ENCODE measurements around the gene PIMREG.
A peak's percentile ranks its signal among the peaks of the same experiment; 100 is the strongest.

Gene PIMREG

DNA sequence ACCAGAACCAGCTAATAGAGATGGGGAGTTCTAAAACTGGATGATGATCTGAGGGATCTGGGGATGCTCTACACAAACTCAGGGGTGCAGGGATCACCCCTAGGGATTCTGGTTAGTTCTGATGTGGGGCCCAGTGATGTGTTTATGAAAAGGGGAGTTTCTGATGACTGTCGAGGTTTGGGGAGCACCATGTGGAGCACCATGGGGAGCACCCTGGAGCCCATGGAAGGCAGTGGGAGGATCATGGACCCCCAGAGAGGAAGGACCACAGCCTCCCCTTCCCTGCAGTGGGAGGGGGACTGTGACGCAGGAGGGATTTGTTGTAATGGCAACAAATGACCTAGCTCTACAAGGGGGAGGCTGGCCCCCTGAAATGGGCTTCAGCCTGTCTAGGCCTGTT lies 18.4 kb downstream of the PIMREG start:
- no peak for DNase-seq

DNA sequence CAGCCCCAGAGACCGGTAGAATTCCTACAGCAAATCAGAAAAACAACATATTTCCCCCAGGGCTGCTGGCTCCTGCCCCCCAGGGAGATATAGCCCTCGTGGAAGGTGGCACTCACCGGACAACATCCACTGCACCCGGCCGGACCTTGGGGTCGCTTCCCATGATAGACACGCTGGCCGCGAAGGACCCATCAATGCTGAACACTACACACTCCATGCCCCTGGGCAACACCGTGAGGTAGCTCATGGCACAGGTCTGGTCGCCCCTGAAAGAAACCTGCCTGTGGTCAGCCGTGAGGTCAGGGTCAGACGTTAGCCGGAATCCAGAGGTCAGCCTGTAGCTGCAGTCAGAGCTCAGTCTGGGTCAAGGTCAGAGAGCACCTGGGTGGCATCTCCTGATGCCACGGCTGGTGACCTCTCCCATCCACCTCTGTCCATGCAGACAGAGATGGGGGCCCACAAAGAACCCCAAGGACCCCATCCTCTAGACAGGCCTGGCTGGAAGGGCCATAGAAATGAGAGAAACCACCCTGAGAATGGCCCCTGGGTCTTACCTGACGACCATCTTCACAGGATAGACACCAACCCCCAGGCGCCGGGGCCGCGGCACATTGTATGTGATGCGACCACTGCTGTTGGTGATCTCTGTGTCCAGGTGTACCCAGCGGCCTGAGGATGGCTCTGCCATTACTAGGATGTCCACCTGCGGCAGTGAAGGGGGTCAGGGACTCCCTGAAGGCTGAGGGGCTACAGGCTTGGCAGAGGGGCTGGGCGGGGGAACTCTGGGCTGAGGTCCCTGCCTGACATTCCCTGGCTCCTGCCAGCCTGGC lies 19.6 kb downstream of the PIMREG start:
- no peak for DNase-seq

DNA sequence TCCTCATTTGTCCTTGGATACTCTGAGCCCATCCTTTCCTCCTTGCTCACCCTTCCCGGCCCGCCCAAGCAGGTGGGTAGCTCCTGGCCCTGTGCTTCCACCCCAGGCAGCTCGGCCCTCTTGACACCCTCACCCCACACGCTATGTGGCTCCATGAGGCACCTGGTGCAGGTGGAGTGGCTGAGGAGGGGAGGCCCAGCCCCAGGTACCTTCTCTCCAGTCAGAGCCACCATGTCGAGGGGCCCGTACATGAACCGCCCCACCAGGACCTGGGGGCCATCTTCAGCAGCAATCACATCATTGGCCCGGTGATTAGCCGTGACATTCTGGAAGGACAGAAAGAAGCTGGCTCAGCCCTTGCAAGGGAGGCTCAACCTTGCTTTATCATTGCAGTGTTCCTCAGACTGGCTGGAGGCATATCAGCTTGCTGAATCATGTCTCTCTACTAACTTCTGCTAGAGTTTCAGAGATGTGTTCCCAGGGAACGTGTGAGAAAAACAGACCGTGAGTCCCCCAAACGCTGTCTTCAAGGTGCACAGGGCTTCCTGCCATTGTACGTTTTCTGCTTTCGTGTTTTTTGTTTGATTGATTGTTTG lies 20.3 kb downstream of the PIMREG start:
- no peak for DNase-seq

DNA sequence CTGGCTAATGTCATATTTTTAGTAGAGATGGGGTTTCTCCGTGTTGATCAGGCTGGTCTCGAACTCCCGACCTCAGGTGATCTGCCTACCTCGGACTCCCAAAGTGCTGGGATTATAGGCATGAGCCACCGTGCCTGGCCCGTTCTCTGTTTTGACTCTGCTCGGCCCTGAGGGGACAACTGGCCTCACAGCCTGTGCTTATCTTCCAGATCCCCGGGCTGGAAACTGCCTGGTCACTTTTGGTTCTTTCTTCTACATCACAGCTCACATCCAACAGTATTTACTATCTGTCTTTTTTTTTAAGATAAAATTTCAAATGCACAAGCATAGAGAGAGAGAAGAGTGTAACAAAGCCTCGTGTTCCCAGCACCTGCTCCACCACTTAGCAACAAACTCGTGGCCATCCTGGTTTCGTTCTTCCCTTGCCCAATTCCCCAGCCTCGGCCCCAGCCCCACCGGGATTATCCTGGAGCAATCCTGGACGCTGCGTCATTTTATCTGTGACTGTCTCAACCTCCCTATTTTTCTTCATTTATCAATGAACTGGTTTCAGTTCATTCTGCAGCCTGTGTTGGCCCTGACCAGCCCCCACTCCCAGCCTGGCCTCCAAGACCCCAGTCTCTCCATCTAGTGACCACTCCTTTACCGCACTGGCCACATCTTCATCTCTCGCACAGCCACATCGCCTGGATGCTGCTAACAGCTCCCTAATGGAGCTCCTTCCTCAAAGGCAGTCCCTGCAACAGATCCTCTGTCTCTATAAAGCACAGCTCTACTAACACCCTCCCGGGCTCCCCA lies 21.1 kb downstream of the PIMREG start:
- DNase-seq, result no peak

DNA sequence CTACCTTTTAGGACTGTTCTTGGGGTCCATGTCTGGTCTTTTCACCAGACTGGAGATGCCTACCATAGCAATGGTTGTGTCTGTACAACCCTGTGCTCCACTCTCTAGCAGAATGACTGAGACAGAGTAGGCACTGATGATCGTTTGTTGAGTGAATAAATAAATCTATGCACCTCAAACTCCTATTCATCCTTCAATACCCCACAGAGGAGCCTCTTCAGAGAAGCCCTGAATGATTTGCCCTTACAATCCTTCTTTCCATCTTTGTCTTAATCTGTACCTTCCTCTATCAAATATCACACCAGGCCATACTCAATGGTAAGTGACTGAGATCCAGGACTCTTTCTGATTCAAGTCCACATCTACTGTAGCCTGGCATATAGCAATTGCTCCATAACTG lies 23.3 kb downstream of the PIMREG start:
- no peak for DNase-seq

DNA sequence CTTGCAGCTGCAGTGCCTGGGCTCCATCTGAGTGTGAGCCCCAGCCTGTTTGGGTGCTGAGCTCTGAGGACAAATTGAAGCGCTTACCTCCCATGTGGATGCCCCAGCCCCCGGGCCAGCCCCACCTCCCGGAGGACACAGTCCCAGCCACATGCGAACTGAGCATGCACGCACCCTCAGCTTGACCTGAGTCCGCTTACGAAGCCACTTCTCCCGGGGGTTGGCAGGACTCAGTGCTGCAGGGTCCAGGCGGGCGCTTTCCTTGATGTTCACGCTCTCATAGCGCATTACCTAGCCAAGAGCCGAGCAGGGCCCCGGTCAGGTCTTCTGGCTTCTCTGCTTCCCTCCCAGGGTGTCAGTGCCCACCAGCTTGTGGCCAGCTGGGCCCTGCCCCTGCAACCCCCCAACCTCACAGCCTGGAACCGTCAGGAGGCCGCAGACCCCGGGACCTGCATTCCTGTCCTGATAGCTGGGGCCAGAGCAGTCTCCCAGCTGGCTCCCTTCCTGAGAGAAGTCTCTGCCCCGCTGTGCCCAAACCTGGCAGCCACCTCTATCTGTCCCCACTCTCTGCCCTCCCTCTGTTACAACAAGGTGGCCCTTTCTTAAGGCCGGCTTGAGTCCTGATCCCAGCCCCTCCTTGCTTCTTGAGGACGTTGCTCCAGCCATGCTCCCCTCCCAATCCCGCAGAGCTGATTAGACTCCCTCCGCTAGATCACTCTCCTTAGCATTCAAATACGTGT lies 24.0 kb downstream of the PIMREG start:
- no peak for DNase-seq

DNA sequence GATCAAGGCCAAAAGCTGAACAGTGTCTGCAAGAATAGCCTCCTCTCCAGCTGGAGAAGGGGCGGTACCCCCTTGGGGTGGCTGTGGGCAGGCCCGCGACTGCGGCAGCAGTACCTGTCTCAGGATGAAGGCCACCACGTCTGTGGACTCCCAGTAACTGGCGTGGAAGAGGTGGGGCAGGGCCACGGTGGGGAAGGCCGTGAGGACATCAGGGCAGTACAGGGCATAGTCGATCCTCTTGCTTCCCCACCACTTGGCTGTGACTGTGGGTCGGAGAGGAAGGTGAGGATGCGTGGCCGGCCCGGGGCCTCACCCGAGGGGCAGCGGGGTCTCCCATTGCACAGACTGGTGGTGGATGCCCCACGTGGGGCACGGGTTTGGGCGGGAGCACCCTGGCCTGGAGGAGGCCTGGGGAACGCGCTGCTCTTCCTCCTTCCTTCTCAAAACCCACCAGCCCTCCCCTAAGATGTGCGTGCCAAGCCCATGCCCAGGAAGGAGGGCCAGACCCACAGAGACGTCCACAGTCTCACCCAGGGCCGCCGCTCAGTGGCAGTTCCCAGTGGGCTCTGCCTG lies 26.0 kb downstream of the PIMREG start:
- no peak for DNase-seq

DNA sequence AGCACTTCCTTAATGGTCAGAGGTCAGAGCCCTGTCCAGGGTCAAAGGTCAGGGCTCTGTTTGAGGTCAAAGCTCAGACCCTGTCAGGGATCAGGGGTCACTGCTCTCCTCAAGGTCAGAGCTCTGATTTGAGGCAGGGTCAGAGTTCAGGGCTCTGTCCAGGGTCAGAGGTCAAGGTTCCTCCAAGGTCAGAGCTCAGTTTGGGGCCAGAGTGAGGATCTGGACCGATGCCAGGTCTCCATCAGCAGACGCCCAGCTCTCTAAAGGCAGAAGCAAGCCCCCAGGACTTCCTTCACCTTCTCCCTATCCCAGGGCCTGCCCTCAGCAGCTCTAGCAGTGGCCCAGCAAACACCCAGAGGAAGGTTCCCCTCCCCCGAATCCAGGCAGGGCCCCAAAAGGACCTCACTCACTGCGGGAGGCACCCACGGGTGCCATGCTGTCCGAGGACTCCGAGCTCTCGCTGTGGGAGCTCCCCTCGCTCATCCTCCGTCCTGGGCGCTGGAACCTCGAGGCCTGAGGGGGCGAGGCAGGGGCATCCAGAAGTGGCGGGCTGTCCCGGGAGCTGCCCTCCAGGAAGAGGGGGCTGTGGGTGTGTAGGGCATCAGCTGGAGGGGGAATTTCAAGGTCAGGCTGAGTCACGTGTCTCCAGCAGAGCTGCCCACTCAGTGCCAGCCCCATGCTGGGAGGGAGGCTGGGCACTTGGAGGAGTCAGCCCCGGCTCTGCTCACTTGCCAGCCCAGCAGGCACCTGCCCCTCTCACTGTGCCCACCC lies 26.7 kb downstream of the PIMREG start:
- DNase-seq, result no peak

DNA sequence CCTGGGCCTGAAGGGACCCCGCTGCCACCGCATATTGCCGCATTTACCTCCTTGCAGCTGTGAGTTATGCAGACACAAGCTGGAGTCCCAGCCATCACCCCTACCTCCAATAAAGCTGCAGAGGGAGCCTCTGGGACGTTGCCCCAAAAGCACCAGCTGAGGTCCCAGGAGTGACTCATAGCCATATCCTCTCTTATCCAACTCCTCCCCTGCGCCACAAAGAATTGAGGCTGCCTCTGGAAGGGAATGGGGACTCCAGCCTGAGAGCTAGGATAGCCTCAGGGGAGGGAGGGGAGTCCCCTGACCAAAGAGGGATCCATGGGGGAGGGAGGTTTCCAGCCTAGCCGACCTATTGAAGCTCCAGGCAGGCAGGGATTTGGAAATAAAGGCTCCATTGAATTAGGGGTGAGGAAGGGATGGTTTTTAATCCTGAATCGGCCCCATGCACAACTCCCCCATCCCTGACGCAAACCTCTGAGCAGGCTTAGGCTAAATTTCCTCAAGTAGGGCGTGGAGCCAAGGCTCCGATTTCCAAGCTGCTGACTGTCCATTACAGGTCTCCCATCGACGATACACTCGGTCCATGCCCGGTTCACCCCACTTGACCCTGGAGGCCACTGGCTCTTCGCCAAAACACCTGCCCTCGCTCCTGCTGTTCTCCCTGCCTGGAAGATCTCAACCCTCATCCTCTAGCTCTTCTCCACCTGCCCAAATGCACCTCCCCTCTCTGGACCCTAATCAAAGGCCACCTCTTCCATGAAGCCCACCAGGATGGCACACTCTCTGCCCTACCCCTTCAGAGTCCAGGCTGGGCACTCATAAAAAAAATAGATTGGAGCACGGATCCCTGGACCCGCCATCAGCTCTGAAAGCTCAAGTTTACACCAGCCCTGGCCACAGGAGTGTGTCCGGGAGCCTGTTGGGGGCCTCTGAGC lies 27.5 kb downstream of the PIMREG start:
- no peak for DNase-seq

DNA sequence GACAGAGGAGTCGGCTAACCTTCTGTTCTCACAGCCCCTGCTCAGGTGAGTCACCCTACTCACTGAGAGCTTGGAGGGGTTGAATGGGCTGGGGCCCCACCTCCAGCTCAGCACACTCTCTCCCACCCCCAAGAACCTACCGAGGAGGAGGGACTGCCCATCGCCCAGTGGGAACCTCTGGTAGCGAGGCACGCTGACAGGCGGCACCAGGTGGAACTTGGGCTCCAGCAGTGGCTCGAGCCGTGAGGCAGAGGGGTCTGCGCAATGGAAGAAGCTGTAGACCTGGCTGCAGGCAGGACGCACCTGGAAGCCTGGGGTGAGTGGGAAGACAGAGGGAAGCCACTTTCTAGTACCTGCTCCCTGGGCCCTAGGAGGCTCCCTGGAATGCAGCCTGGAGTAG lies 28.3 kb downstream of the PIMREG start:
- DNase-seq, result no peak

DNA sequence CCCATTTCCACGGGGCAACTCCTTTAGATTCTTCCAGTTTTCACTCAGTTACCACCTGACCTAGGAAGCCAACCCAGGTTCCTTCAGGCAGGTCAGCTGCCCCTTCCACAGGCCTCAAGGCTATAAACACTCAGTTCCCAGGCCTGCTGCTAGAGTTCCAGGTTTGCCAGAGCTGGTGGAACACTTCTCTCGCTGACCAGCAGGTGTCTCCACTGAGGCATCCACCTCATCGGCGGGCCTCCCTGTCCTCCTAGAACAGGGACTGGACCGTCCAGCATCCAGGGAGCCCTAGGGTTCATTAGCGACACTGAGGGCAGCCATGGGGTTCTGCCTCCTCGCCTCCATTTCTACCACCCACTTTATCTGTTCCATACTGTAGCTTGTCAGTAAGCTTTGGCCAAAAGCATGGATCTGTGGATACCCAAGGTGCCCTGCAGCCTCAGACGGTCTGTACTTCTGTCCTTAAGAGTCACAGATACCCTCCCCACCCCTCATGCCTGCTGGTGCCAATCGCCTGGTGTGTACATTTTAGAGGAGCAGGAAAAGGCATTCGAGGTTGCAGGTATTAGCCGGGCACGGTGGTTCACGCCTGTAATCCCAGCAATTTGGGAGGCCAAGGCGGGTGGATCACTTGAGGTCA lies 29.0 kb downstream of the PIMREG start:
- DNase-seq, result peak; percentile 62

DNA sequence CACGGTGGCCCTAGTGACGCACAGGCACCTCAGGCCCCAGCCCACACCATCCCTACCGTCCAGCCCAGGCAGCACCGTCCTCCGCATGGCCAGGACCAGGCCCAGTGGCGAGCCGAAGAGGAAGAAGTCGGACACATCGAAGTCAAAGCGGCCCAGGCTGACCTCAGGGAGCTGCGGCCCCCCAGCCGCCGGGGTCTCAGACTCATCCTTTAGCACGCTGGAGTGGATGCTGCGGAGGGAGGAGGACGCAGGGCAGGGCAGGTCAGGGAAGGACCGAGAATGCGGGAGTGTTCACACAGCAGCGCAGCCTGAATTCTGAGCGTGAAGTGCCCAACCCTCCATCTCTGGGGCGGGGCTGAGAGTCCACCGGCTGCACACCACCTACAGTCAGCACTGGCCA lies 30.1 kb downstream of the PIMREG start:
- DNase-seq, result no peak

DNA sequence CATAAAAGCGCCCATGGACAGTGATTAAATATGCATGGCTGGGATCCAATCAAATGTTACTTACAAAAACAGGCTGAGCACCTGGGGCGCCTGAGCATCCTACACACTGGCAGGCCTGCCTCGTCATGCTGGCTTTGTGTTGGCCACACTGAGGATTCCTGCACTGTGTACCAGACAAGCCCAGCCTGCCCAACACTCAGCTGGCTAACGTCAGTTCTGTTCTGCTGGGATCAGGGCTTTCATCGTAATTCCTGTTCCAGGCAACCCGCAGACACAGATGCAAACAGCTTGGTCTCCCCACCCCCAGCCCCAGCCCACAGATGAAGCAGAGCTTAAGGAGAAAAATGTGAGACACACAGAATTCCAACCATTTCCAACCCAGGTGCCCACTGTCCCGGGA lies 30.7 kb downstream of the PIMREG start:
- no peak for DNase-seq

DNA sequence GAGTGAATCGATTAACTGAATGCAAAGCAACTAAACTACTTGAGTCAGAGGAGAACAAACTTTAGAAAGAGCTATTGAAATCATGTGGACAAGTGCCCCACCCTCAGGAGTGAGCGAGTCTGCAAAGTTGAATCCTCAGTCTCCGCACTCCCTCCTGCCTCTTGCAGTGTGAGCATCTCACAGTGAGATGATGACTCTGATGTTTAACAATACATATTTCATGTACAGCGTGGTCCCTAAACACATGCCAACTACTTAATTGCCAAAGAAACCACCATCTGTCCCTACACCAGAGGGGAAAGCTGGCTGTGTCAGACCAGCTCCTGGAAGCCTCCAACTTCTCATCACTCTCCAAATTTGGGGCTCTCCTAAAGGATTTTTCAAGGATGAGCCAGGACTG lies 31.2 kb downstream of the PIMREG start:
- DNase-seq, result no peak

DNA sequence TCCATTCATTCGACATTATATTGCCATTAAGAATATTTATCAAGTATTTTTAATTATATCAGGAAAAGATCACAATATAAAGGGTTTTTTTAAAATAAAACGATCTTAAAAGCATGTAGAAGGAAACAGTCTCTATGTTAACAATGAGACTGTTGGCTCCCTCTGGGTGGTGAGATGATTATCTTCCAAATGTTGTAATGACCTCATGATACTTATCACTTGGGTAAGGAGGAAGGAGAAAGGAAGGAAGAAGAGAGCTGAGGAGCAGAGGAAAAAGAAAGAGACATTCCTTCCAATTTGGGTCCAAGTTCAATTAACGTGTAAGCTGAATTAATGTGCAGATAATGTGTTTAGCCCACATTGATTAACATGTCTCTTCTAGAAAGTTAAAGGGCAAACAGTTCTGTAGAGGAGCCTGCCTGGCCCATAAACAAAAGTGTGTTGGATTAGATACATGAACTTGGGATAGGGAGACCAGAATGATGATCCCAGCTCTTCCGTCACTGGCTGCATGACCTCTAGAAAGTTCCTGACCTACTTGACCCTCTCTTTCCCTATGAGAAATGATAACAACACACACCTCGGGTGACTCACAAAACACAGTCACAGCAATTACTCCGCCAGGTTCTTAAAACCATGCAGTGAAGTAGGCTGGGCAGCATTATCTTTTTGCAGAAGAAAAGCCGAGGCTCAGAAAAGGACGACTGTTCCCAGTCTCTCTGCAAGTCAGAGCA lies 32.0 kb downstream of the PIMREG start:
- no peak for DNase-seq

DNA sequence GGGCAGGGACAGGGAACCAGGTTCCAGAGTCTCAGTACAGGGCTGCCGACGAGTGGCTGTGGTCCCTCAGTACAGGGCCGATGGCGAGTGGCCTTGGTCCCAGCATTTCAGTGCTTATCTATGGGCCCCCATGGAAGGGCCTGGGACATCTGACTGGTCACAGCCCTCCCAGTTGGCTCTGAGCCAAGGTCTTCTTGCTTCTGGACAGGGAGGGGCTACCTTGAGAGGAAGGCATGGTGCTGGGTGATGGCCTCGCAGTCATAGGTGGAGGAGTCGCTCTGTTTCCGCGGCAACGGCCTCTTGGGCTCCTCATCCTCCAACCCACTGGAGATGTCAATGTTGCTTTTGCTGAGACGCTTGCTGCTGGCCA lies 32.5 kb downstream of the PIMREG start:
- no peak for DNase-seq

DNA sequence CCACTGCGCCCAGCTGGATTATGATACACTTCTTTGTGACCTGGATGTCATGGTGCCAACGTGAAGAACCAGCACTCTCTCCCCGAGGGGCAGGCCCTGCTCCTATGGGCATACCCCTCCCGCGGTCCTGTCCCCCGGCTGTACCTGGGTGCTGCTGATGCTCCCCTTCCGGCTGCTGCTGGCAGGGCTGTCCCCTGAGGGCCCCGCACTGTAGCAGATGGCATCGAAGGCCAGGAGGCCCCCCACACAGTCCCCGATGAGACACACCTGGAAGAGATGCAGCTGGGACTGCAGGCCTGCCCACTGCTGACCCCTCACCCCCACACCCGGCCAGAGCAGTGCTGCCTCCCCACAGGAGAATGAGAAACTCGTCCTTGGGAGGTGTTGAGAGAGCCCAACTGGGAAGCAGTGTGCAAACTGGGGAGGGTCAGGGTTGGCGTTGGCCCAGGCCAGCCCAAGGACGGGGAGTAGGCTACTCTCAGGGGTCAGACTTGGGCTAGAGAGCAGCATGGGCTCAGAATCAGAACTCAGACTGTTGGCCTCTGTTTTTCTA lies 33.7 kb downstream of the PIMREG start:
- DNase-seq, result no peak

DNA sequence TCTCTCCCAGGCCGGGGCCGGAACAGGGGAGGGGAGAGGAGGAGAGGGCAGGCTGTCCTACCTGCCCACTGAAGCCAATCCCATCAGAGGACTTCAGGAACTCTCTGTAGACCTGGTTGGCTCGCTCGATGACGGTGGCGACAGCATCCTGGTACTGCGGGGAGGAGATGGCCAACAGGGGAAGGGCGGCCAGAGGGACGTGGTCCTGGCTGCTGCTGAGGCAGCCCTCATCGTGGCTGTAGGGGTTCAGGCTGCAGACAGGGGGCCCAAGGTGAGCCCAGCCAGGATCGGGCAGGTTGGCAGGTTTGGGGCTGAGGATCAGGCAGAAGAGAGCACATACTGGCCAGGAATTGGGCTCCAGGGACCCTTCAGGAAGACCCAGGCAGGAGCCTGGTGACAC lies 34.2 kb downstream of the PIMREG start:
- no peak for DNase-seq

DNA sequence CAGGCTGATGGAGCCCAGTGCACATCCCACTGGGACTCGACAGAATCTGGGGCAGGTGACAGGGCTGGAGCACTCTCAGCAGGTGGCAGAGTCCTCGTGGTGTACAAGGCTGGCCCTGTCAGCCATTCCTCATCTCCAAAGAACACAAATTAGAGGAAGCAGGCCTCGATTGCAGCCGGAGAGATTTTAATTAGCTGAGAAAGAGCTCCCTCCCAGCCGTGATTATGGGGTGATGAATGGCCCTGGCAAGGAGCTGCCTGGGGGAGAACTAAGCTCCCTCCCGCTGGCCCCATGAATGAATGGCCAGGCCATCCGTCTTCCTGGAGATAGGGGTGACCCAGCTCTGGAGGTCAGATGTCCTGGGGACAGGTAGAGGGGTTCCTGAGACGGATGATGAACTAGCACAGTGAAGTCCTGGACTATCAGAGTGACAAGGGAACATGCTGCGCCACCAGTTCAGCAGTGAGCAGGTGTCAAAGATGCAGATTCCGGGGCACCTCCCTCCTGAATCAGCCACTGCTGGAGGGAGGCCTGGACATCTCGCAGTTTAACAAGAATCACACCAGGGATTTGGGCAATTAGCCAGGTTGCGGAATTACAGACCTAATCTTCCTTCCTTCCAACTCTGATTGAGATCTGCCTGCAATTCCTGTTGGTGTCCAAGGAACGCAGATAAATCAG lies 35.5 kb downstream of the PIMREG start:
- no peak for DNase-seq

All from T-helper 9 cell (primary cell).